ENCODE measurements around the gene QRICH1. TPM values are rescaled to one million over a fixed set of nuclear protein-coding genes. Genes with fewer than 3 reads are reported as not detected.

Gene QRICH1
- total RNA-seq, 1 experiment from 2014 or later, result 151 TPM

GRCh38 chr3:48989796-48990635, 103.9 kb downstream of the QRICH1 start, which contains the start of gene P4HTM:
P4HTM (plus strand) TSS chr3:48990241; CDS start chr3:48990257, 16 bp downstream.
- H2BK5ac ChIP-seq (ENCODE audit: insufficient read length, low read length), result no peak within 1 kb of the TSS
- peaks cover 11% of the 10 kb centered on the region; the same call in 1 of the 2 replicates for H3K4me1 ChIP-seq (ENCODE audit: insufficient read depth, low read length)
- H3K79me1 ChIP-seq (ENCODE audit: insufficient read depth, low read depth, low read length, poor library complexity, severe bottlenecking), result no peaks in the 10 kb centered on the region
- peak within 1 kb of the TSS; percentile 88 to 94 for H3K4me3 Mint-ChIP-seq
- peak within 1 kb of the TSS; percentile 79 for H4K5ac ChIP-seq (ENCODE audit: insufficient read length, low read depth, low read length)
- no peak within 1 kb of the TSS for H2AK5ac ChIP-seq (ENCODE audit: insufficient read length, low read length)
- no peak within 1 kb of the TSS for H3K27ac ChIP-seq (ENCODE audit: insufficient read length, low read depth, low read length)
- no peak within 1 kb of the TSS for H2BK12ac ChIP-seq (ENCODE audit: insufficient read length, low read depth, low read length)
- H3K9me3 Mint-ChIP-seq, result no peaks in the 10 kb centered on the region
- no peak within 1 kb of the TSS for H4K8ac ChIP-seq (replicated peaks; ENCODE audit: insufficient read length, low read depth, low read length)
- H3K27me3 Mint-ChIP-seq (ENCODE audit: low read depth), result no peaks in the 10 kb centered on the region; the same call in 1 of the 2 replicates
- WGBS (ENCODE audit: extremely low coverage, insufficient read length, low lambda C conversion rate), result no CpG with 5 or more reads among the region's 91 CpGs
- peaks cover 20 to 21% of the 10 kb centered on the region in 2 experiments for H3K4me1 Mint-ChIP-seq
- peak within 1 kb of the TSS; percentile 95 for H3K18ac ChIP-seq (ENCODE audit: insufficient read length, low read depth, low read length)
- no peaks in the 10 kb centered on the region for H3K9me3 ChIP-seq (ENCODE audit: control insufficient read depth, low read depth, low read length)
- peaks cover 8 to 33% (median 13%) of the 10 kb centered on the region in 3 experiments for H3K36me3 Mint-ChIP-seq (ENCODE audit: insufficient read depth in 1 of 3, low read depth in 3 of 3)
- H3K14ac ChIP-seq (ENCODE audit: insufficient read depth, low read length), result peak within 1 kb of the TSS; percentile 94
- DNase-seq, result peak; percentile 89
- no peaks in the 10 kb centered on the region for H4K20me1 ChIP-seq (ENCODE audit: control insufficient read depth, insufficient read depth, insufficient read length)
- no peak within 1 kb of the TSS for H3K23ac ChIP-seq (ENCODE audit: insufficient read length, low read depth, low read length)
- TF ChIP-seq CTCF (conservative IDR thresholded peaks at IDR 0.05), result peak; percentile 34; the same call in 2 of the 3 replicates
- no peak within 1 kb of the TSS for H4K91ac ChIP-seq (ENCODE audit: insufficient read length, low read depth, low read length)
- peak within 1 kb of the TSS; percentile 87 to 97 (median 91) for H3K27ac Mint-ChIP-seq
- no peaks in the 10 kb centered on the region; the same call in 1 of the 2 replicates for H3K79me2 ChIP-seq (ENCODE audit: insufficient read depth, low read length)
- no peak within 1 kb of the TSS for H2AFZ ChIP-seq (ENCODE audit: low read length)
- H3K4ac ChIP-seq (ENCODE audit: low read depth, low read length), result no peak within 1 kb of the TSS
- no peak within 1 kb of the TSS for H2BK120ac ChIP-seq (ENCODE audit: low read depth, low read length, poor library complexity, severe bottlenecking)
- peaks cover 21% of the 10 kb centered on the region for H3K23me2 ChIP-seq (ENCODE audit: insufficient read length, low read depth, low read length, poor library complexity, severe bottlenecking)
- no peaks in the 10 kb centered on the region for H3K27me3 ChIP-seq (ENCODE audit: insufficient read depth, low read length)
- H3T11ph ChIP-seq (ENCODE audit: low read length), result no peak within 1 kb of the TSS
- peak within 1 kb of the TSS; percentile 86 for H3K9ac ChIP-seq (ENCODE audit: extremely low read depth, insufficient read length, low read length)
- H2BK15ac ChIP-seq (ENCODE audit: low read depth, low read length), result no peak within 1 kb of the TSS
- H3K56ac ChIP-seq (ENCODE audit: insufficient read length, low read depth, low read length), result no peak within 1 kb of the TSS
- peak within 1 kb of the TSS; percentile 90 for H3K4me2 ChIP-seq (ENCODE audit: insufficient read depth, insufficient read length, low read length)
- no peak within 1 kb of the TSS for H2BK20ac ChIP-seq (ENCODE audit: low read depth, low read length, poor library complexity, severe bottlenecking)
